ENCODE results near the gene MRPS25. TPM values are rescaled to one million over a fixed set of nuclear protein-coding genes. Genes with fewer than 3 reads are reported as not detected.

Gene MRPS25
- total RNA-seq (2021; ENCODE audit: unreplicated experiment) (45.2 TPM), Bru-seq, nascent RNA (percentile 82 among the genes with signal in this experiment), BruChase-seq, experiment 1, labeled RNA remaining after a 2-hour chase (percentile 93 among the genes with signal in this experiment), BruChase-seq, experiment 2, labeled RNA remaining after a 6-hour chase (percentile 88 among the genes with signal in this experiment)
- polyA plus RNA-seq (2012; ENCODE audit: insufficient read length): 25.0 TPM
- long read RNA-seq, full-length matches to known transcripts: 47 of 67 reads
- long read RNA-seq, partial matches to known transcripts: 3 of 67 reads
- long read RNA-seq, other reads (novel, unspliced or antisense): 17 of 67 reads

GRCh38 chr3:15064835-15065549, at the start of gene MRPS25:
MRPS25 (minus strand) TSS chr3:15065315; CDS start chr3:15065194, 121 bp downstream.
- H3K27me3 ChIP-seq (ENCODE audit: control insufficient read depth, insufficient read depth, low read length): no peaks in the 10 kb centered on the region
- H3K36me3 ChIP-seq (ENCODE audit: control insufficient read depth, insufficient read depth, low read length): no peaks in the 10 kb centered on the region; the same call in 1 of the 2 replicates
- intact Hi-C loops (cut with micrococcal nuclease; ENCODE audit: unreplicated experiment): no loop called here
- ATAC-seq (peak; percentile 98), DNase-seq (ENCODE audit: low read depth, low spot score) (peak; percentile 61)
- no TSS peak for BruUV-seq (replicated peaks)
- H3K4me3 ChIP-seq (ENCODE audit: low read depth in 2 of 2, low read length in 2 of 2): peak within 1 kb of the TSS; percentile 77 to 86
- TF ChIP-seq TCF7L2 (IDR thresholded peaks at IDR 0.05; ENCODE audit: low read depth, low read length) (no peak), REST (IDR thresholded peaks at IDR 0.05; ENCODE audit: insufficient read depth in 1 of 2, low read depth in 2 of 2, low read length in 1 of 2) (no peak), POLR2AphosphoS5 (IDR thresholded peaks at IDR 0.05; ENCODE audit: low read depth, low read length) (peak; percentile 92), CTCF (IDR thresholded peaks at IDR 0.05) (no peak), SIN3A (IDR thresholded peaks at IDR 0.05; ENCODE audit: borderline replicate concordance, insufficient read depth, low read depth, low read length) (0 out of 2 replicates have a peak, but pooled peaks have one; percentile 71)
- H3K9me3 ChIP-seq (ENCODE audit: control insufficient read depth, insufficient read depth, low read depth, low read length): no peaks in the 10 kb centered on the region
- ChIA-PET CTCF (no interaction called here), POLR2A (interaction anchor here (0.8 kb wide), 1 partner anchor 141 kb away, joined by 3 read pairs; no protein-coding TSS in a partner anchor)
- peaks cover 10% of the 10 kb centered on the region for H3K4me1 ChIP-seq (ENCODE audit: control insufficient read depth, insufficient read depth, low read length)
- in situ Hi-C loops (cut with HindIII; ENCODE audit: low pct_unique_long_range_greater_than_20kb, low sequenced_read_pairs): no loop called here
- peak within 1 kb of the TSS; percentile 73 for H3K27ac ChIP-seq (ENCODE audit: low read length)

- ChIA-PET CTCF (no interaction called here), POLR2A (no interaction called here)
- TF ChIP-seq SIN3A (IDR thresholded peaks at IDR 0.05; ENCODE audit: borderline replicate concordance, insufficient read depth, low read depth, low read length): no peak
- TF ChIP-seq REST (IDR thresholded peaks at IDR 0.05; ENCODE audit: insufficient read depth in 1 of 2, low read depth in 2 of 2, low read length in 1 of 2): no peak
- no peak for TF ChIP-seq TCF7L2 (IDR thresholded peaks at IDR 0.05; ENCODE audit: low read depth, low read length)
- no peak for TF ChIP-seq POLR2AphosphoS5 (IDR thresholded peaks at IDR 0.05; ENCODE audit: low read depth, low read length)
- no peak for TF ChIP-seq CTCF (IDR thresholded peaks at IDR 0.05)
- no peaks in the 10 kb centered on the region for H3K4me1 ChIP-seq (ENCODE audit: control insufficient read depth, insufficient read depth, low read length)
- no peak for ATAC-seq
- H3K36me3 ChIP-seq (ENCODE audit: control insufficient read depth, insufficient read depth, low read length): no peaks in the 10 kb centered on the region
- in situ Hi-C loops (cut with HindIII; ENCODE audit: low pct_unique_long_range_greater_than_20kb, low sequenced_read_pairs) (no loop called here), intact Hi-C loops (cut with micrococcal nuclease; ENCODE audit: unreplicated experiment) (no loop called here)
- no peak overlapping the region for H3K4me3 ChIP-seq (ENCODE audit: low read depth in 2 of 2, low read length in 2 of 2)
- no peaks in the 10 kb centered on the region for H3K27me3 ChIP-seq (ENCODE audit: control insufficient read depth, insufficient read depth, low read length)
- no peak overlapping the region for H3K27ac ChIP-seq (ENCODE audit: low read length)
- no TSS peak for BruUV-seq (replicated peaks)
- DNase-seq (ENCODE audit: low read depth, low spot score): no peak
- no peaks in the 10 kb centered on the region for H3K9me3 ChIP-seq (ENCODE audit: control insufficient read depth, insufficient read depth, low read depth, low read length)
Measured at GRCh38 chr3:15113884-15114283, 48.8 kb upstream of the MRPS25 start.
